ENCODE measurements around the gene ANGPTL8. TPM values are rescaled to one million over a fixed set of nuclear protein-coding genes. Genes with fewer than 3 reads are reported as not detected.

The ANGPTL8 gene
- total RNA-seq, 3 donors from 2014 or later: 0.44 to 17.9 TPM; not detected in 1

GRCh38 chr19:11261431-11261970 is 22.1 kb downstream of the ANGPTL8 start:
- no peaks in the 10 kb centered on the region for H3K27me3 ChIP-seq
- no peaks in the 10 kb centered on the region for H3K9me3 ChIP-seq
- H3K36me3 ChIP-seq: no peaks in the 10 kb centered on the region
- intact Hi-C loops (cut with DNase I; ENCODE audit: low total_unique reads): no loop called here
- TF ChIP-seq POLR2A (IDR thresholded peaks at IDR 0.05) (no peak), CTCF (IDR thresholded peaks at IDR 0.05) (no peak), POLR2AphosphoS5 (IDR thresholded peaks at IDR 0.05) (no peak)
- peak overlapping the region; percentile 92 to 100 (median 96) for H3K4me3 ChIP-seq
- H3K27ac ChIP-seq: peak overlapping the region; percentile 85 to 95
- peaks cover 0 to 5% of the 10 kb centered on the region in 2 donors for H3K4me1 ChIP-seq
- no peak for DNase-seq (ENCODE audit: low spot score in 2 of 2)

GRCh38 chr19:11261971-11262839 is 22.8 kb downstream of the ANGPTL8 start, which contains the start of gene DOCK6:
Gene DOCK6 (minus strand): TSS chr19:11262524. CDS start chr19:11262440, 84 bp downstream.
- no peaks in the 10 kb centered on the region for H3K36me3 ChIP-seq
- H3K4me3 ChIP-seq: peak within 1 kb of the TSS; percentile 92 to 100 (median 96)
- TF ChIP-seq POLR2AphosphoS5 (IDR thresholded peaks at IDR 0.05) (no peak), POLR2A (IDR thresholded peaks at IDR 0.05) (no peak), CTCF (IDR thresholded peaks at IDR 0.05) (peak in 2 of 3 donors; percentile 29 to 43)
- no peaks in the 10 kb centered on the region for H3K27me3 ChIP-seq
- H3K4me1 ChIP-seq: peaks cover 0 to 5% of the 10 kb centered on the region in 2 donors
- intact Hi-C loops (cut with DNase I; ENCODE audit: low total_unique reads): no loop called here
- no peaks in the 10 kb centered on the region for H3K9me3 ChIP-seq
- DNase-seq (ENCODE audit: low spot score in 2 of 2): peak in 1 of 2 donors; percentile 33
- peak within 1 kb of the TSS; percentile 85 to 95 for H3K27ac ChIP-seq

- H3K27me3 ChIP-seq: no peaks in the 10 kb centered on the region
- DNase-seq (ENCODE audit: low spot score in 2 of 2): no peak
- peaks cover 0 to 5% of the 10 kb centered on the region in 2 donors for H3K4me1 ChIP-seq
- no peaks in the 10 kb centered on the region for H3K36me3 ChIP-seq
- no peak for TF ChIP-seq CTCF (IDR thresholded peaks at IDR 0.05)
- no peak for TF ChIP-seq POLR2AphosphoS5 (IDR thresholded peaks at IDR 0.05)
- no peak for TF ChIP-seq POLR2A (IDR thresholded peaks at IDR 0.05)
- H3K27ac ChIP-seq: no peak overlapping the region
- H3K9me3 ChIP-seq: no peaks in the 10 kb centered on the region
- intact Hi-C loops (cut with DNase I; ENCODE audit: low total_unique reads): loop anchor here (1.0 kb wide), 1 partner anchor 12 kb away; no protein-coding TSS in a partner anchor
- H3K4me3 ChIP-seq: no peak overlapping the region
These were observed 24.3 kb downstream of the ANGPTL8 start for GRCh38 chr19:11263726-11264125.

- Histone ChIP-seq H3K4me3 (no peak overlapping the region), H3K36me3 (no peaks in the 10 kb centered on the region), H3K27me3 (no peaks in the 10 kb centered on the region), H3K27ac (peak overlapping the region; percentile 48 to 71), H3K4me1 (peaks cover 0 to 5% of the 10 kb centered on the region in 2 donors), H3K9me3 (no peaks in the 10 kb centered on the region)
- TF ChIP-seq POLR2AphosphoS5 (IDR thresholded peaks at IDR 0.05) (peak in 1 of 3 donors; percentile 25), POLR2A (IDR thresholded peaks at IDR 0.05) (no peak), CTCF (IDR thresholded peaks at IDR 0.05) (no peak)
- intact Hi-C loops (cut with DNase I; ENCODE audit: low total_unique reads): no loop called here
- peak in 1 of 2 donors; percentile 75 for DNase-seq (ENCODE audit: low spot score in 2 of 2)
These were observed 25.2 kb downstream of the ANGPTL8 start for GRCh38 chr19:11264452-11265176.
